GM19452 (cell line): ENCODE data around the gene ARHGAP23.
"Not testable (repeated sequence)": the region's sequence is repeated elsewhere in the genome, so short reads cannot be mapped to it uniquely, and the experiment has no call there.

Experiments used
- ATAC-seq: cut with Tn5 transposase; IDR thresholded peaks from one replicate; pipeline ENCODE4 v1.9.1; 2021; ENCODE audit not compliant: unreplicated experiment

The ARHGAP23 gene

DNA sequence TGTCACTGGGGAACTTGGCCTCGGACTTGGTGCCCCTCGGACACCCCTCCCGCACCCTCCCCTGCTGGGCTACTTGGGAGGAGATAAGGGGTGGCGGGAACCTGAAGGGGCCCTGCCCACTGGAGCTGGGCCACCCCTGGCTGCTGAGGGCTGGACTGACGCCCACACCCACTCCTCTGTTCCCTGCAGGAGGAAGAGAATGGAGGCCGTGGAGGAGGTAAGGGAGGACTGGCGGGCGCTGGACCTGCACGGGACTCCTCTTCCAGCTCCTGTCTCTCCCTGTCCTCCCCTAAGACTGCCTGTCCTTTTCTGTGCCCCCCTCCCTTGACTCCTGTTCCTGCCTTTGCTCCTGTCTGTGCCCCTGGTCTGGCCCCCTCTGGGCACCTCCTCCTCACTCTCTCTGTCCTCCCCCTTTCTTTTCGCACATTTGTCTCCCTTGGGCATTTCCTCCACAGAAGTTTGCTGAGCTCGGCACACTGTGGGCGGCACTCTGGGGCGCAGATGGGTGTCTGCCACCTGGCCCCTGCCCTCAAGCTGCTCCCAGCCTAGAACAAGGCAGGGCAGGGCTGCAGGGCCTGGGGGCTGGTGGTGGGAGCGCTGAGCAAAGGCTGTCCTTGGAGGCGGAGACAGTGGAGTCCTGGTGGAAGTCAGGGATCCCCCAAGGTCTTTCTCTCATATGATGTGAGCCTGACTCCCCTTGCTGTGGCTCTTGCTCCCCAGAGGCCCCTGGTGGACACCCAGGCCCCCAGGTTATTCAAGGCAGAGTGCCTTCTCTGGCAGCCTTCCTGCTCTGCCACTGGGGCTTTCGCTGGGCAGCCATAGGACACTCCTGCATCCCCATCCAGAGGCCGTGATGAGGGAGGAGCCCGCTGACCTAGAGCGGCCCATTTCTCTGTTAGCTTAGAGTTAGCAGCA lies 32.7 kb downstream of the ARHGAP23 start:
- ATAC-seq: no peak

DNA sequence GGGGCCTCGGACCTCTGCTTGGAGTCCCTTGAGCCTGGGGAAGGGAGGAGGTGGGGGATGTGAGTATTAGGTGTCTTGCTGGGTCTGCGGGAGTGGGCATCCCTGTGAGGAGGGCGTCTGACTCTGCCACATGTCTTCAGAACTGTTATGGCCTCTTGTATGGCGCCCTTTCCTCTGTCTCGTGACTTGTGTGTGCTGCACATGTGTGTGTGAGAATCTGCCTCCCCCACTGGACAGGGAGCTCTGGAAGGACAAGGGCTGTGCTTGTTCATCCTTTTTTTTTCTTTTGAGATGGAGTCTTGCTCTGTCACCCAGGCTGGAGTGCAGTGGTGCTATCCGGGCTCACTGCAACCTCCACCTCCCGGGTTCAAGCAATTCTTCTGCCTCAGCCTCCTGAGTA lies 33.4 kb downstream of the ARHGAP23 start:
- ATAC-seq: no peak

DNA sequence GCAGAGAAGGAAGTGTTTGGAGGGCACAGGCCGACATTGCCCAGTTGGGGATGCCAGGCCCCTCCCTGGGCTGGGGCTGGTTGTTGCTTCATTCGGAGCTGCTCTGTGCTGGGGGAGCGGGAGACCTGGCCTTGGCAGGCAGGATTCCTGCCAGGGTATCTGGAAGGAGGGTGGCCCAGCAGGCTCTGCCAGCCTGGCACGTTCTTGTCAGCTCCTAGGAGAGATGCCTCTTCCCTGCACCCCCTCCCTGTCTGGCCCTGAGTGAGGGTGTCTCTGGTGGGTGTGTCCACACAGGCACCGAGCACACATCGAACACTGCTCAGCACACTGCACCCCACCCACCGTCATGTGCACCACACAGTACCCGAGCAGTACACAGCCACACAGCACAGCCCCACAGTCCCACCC lies 35.2 kb downstream of the ARHGAP23 start:
- no peak for ATAC-seq

DNA sequence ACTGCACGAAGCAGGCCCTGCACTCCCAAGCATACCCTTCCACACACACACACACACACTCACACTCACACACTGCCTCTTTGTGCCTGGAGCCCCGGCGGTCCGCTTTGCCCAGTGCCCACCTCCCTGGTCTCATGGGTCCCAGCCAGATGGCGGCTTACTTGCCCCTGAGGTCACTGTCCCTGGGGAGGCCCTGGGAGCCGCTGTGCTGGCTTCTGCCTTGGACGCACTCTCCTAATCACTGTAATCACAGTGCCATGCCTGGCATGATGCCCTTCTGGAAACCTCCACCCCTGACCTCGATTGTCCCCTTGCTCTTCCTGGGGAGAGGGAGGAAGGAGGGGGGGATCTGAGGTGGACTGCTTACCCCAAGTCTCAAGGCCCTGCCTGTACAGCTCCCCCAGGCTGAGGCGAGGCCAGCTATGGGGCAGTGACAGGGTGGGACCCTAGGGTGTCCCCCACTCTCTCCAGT lies 36.0 kb downstream of the ARHGAP23 start:
- no peak for ATAC-seq

DNA sequence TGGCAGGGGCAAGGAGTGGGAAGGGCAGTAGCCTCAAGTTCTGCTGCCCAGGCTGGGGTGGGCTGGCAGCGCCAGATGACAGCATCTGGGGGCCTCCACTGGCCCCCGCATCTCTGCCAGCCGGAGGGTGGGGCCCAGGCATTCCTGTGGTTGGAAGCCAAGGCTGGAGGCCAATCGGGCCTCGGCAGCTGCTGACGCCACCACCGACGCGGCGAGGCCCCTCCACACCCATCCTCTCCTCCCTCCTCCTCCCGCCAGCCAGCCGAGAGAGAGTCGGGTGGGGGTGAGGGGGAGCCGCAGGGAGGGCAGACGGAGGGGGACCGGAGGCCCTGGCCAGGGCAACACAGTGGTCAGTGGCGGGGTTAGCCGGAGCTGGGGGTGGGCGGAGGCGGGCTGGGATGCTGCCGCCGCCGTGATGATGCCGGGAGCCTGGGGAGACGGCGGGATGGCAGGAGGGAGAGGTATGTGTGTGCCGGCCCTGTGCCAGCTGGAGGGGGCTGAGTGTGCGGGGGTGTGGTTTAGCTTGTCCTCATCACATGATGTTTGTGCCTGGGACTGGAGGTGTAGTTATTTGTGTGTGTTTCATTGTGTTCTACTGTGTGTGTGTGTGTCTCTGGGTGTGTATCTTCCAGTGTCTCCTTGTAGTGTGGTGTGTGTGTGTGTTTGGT lies 36.6 kb downstream of the ARHGAP23 start:
- no peak for ATAC-seq

DNA sequence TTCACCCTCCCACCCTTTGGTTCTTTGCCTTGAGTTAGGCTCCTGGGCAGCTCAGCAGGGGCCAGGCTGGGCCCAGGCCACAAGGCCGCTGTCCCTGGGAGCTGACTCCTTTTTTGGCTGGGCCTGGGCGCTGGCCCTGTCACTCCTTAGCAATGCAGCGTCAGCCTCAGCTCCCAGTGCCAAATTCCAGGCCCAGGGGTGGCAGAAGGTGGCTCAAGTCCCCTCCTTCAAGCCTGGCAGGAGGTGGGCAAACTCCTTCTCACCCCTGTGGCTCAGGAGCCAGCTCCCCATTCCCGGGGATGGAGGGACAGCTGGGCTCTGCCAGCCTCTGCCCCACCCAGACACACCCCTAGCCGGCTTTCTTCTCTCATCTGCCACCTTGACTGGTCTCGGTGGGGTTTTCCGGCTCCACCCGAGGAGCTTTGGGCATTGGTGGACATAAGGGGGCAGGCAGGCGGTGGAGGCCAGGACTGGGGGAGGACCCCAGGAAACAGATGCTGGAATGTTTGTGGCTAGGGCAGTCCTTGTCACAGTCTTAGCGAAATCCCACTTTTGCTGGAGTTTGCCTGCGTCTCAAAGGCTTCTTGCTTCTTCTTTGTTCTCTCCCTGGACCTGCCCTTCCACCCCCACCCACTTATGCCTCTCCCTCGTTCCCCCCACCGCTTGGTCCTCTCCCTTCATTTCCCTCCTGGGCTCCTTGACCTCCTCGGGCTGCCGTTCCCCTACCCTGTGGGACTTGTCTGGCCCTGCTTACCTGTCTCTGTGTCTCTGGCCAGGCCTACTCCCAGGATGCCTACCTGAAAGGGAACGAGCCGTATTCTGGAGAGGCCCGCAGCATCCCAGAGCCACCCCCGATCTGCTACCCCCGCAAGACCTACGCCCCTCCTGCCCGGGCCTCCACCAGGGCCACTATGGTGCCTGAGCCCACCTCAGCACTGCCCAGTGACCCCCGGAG lies 37.4 kb downstream of the ARHGAP23 start:
- no peak for ATAC-seq

DNA sequence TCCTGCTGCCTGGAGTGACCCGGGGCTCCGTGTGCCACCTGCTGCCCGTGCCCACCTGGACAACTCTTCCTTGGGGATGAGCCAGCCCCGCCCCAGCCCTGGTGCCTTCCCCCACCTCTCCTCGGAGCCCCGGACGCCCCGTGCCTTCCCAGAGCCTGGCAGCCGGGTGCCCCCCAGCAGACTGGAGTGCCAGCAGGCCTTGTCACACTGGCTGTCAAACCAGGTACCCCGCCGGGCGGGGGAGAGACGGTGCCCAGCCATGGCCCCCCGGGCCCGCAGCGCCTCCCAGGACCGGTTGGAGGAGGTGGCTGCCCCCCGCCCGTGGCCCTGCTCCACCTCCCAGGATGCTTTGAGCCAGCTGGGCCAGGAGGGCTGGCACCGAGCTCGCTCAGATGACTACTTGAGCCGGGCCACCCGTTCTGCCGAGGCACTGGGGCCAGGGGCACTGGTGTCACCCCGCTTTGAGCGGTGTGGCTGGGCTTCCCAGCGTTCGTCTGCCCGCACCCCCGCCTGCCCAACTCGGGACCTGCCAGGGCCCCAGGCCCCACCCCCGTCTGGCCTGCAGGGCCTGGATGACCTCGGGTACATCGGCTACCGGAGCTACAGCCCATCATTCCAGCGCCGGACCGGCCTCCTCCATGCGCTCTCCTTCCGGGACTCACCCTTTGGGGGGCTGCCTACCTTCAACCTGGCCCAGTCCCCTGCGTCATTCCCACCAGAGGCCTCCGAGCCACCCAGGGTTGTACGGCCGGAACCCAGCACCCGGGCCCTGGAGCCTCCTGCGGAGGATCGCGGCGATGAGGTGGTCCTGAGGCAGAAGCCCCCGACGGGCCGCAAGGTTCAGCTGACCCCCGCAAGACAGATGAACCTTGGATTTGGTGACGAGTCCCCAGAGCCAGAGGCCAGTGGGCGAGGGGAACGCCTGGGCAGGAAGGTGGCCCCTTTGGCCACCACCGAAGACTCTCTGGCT lies 38.4 kb downstream of the ARHGAP23 start:
- no peak for ATAC-seq

DNA sequence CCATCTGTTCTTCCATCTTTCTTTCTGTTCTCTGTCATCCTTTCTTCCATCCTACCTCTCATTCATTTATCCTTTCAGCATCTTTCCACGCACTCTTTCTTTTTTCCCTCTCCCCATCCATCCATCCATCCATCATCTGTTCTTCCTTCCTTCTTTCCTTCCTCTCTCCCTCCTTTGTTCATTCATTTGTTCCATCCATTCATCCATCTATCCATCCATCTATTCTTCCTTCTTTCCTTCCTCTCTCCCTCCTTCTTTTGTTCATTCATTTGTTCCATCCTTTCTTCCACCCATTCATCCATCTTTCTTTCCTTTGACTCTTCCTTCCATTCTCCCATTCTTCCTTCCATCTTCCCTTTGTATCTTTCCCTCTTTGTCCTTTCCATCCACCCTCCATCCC lies 39.2 kb downstream of the ARHGAP23 start:
- no peak for ATAC-seq

DNA sequence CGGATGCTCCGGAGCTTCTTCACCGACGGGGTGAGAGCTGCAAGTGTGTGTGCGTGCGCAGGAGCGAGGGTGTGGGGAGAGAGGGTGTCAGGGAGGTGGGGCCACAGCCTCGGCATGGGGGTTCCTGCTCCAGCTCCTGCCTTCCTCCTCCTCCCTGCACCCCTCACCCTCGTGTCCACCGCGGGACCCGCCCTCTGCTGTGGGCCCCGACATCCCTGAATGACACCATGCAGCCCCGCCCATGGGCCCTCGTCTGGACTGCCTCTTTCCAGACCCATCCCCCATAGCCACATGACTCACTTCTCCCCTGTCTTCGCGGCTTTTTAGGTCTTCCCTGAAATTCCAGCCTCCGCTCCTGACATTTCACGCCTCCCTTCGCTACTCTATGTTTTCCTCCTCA lies 41.6 kb downstream of the ARHGAP23 start:
- no peak for ATAC-seq

DNA sequence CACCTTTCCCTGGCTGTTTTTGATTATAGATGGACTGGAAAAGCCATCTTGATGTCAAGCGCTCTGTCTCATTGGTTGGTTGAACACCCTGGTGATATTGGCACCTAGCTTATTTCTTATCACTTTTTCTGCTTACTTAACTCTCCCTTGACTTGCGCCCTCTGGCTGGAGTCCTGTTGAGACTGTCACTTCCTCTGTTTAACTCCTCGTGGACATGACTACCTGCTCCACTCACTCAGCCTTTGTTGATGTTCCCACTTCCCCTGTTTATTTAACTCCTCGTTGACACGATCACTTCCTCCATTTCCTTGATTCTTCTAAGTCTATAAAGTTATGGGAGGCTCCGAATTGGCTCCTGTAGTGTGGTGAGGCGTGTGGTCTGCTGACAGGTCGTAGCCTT lies 43.0 kb downstream of the ARHGAP23 start:
- not testable (repeated sequence) for ATAC-seq

DNA sequence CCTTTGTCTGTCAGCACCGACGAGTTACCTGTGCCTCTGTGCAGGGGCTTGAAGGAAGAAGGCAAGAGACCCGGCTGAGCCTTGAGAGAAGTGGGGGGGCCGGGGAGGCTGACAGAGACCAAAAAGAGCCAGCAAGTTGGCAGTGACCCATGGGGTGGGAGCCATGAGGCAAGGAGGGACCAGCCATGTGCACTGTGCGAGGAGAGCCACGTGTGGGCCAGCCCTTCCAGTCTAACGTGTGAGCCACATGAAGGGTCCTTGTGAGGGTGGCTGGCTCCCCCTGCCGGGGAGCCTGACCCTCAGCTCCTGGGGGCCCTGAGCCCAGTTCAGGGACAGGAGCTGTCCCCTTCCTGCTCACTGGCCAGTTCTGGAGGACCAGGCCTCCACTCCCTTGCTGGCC lies 46.4 kb downstream of the ARHGAP23 start:
- ATAC-seq: not testable (repeated sequence)

DNA sequence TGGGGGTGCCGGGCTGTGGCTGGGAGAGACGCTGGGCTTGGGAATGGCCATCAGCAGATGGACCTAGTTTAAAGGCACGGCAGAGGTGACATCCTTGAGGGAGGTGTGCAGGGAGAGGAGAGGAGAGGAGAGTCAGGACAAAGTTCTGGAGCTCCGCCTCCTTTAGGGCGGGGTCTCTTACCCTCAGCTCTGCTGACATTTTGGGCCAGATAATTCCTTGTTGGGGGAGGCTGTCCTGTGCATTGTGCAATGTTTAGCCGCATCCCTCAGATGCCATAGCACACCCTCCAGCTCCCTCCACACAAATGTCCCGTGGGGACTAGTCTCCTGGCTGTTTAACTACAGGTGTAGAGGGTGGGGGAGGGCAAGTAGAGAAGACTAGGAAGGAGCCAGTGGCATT lies 48.3 kb downstream of the ARHGAP23 start:
- no peak for ATAC-seq

DNA sequence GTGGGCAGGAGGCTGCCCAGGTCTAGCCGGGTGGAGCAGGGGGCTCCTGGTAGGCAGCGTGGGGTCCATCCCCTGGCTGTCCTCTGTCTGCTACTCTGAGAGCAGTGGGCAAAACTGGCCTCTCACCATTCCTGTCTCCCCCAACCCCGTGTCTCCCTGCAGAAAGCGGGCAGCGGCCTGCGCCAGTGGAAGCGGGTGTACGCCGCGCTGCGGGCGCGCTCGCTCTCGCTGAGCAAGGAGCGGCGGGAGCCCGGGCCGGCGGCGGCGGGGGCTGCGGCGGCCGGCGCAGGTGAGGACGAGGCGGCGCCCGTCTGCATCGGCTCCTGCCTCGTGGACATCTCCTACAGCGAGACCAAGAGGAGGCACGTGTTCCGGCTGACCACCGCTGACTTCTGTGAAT lies 49.2 kb downstream of the ARHGAP23 start:
- not testable (repeated sequence) for ATAC-seq

DNA sequence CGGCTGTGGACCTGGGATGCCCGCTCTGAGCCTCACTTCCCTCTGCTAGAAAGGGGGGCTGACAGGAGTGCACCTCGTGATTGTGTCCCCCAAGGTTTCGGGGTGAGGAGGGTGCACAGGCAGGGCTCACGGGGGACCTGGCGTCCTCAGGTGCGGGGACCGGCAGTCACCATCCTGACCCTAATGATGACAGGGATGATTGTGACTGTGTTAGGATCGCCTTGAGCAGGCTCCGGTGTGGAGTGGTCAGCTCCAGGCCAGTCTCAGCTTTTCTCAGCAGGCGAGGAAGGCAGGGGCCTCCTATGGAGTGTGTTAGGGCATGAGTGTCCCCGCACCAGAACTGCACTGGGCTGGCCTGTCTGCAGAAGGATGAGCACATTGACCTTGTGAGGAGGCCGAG lies 49.7 kb downstream of the ARHGAP23 start:
- ATAC-seq: not testable (repeated sequence)

DNA sequence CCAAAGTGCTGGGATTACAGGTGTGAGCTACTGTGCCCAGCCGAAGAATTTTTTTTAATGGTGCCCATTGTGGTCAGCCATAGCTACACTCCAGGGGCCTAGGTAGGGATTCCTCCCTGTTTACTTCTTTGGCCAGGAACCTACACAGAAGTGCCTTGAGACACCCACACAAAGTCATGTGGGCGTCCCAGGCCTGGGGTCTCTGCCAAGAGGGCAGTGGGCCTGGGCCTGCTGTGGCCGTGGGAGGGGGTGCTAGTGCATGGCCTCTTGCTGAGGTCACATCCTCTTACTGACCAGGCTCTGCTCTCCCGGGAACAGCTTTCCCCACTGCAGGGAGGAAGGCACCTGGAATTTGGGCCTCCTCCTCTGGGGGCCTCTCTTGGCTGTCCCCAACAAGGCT lies 50.4 kb downstream of the ARHGAP23 start:
- not testable (repeated sequence) for ATAC-seq

DNA sequence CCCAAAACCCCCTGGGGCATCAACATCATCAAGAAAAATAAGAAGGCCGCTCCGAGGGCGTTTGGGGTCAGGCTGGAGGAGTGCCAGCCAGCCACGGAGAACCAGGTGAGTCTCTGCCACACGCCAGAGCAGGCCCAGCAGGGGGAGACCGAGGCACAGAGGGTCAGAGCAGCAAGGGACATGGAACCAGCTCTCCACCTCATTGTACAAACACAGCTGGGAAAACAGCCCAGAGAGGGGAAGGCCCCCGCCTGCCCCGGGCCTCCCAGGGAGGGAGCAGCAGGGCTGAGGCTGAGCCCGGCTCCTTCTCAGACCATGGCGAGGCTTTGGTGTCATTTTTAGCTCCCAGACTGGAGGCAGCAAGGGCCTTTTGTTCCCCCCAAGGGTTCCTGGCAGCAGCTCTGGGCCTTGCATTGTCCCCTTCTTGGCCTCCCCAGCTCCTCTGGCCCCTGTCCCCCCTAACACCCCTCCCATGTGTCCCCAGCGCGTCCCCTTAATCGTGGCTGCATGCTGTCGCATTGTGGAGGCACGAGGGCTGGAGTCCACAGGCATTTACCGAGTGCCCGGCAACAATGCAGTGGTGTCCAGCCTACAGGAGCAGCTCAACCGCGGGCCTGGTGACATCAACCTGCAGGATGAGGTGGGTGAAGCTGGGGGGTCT lies 53.9 kb downstream of the ARHGAP23 start:
- ATAC-seq: not testable (repeated sequence)

DNA sequence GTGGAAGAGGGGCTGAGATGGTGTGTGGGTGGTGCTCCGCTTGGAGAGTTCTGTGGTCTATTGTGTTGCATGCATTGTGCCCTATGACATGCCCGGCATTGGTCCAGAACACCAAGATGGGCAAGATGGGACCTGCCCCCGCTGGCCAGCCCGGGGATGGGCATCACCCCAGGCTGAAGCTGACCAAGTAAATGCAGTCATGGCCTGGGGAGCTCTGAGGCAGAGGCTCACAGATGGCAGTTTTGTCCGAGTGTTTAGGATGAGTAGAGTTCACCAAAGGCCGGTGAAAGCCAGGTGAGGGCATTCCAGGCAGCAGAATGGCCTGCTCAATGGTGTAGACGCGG lies 54.4 kb downstream of the ARHGAP23 start:
- ATAC-seq: not testable (repeated sequence)

DNA sequence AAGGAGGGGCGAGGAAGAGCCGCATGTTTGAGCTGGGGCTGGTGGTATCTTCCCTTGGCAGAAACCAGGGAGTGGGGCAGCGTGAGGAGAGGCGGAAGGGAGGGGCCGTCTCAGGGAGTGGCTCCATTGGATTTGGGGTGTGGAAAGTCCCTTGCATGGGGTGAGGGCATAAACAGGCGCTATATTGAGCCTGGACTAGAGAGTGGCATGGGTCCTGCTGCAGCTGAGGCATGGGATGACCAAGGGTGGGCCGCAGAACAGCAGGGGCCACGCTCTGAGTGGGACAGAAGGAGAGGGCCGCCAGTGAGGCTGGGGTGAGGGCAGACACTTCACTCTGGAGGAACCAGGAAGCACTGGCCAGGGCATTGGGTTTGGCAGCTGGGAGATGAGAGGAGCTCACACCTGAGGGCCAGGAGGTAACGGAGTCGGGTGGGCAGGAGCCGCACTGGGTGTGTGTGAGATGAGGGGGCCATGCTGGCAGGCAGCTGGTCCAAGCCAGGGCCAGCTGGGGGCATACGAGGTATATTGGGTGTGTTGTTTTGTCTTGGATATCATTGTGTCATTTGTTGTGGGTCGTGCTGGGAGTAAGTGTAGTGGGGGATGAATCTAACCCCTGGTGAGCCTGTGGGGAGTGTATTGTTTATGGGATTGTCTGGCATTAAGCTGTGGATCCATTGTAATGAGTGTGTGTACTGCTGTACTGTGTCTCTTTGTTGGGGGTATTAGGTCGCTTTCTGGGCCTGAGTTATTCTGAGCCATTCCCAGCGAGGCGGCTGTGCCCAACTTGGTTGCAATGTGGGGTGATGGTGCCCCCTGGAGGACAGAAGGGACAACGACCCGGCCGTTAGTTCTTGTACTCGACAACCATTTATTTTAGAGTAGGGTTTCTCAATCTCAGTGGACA lies 56.2 kb downstream of the ARHGAP23 start:
- not testable (repeated sequence) for ATAC-seq

DNA sequence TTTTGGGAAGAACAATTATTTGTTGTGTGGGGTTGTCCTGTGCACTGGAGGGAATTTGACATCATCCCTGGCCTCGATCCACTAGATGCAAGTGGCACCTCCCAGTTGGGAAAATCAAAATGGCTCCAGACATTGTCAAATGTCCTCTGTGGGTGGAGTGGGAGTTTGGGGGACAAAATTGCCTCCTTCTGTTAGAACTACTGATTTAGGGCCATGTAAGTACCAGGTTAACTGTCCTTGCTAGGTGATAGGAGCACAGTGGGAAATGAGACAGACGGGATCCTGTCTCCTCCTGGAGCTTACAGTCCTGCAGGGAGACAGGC lies 56.8 kb downstream of the ARHGAP23 start:
- no peak for ATAC-seq
